ENCODE data around the gene CRYBG1. TPM values are rescaled to one million over a fixed set of nuclear protein-coding genes. Genes with fewer than 3 reads are reported as not detected.
A peak's percentile ranks its signal among the peaks of the same experiment; 100 is the strongest.

The CRYBG1 gene
- total RNA-seq, 5 donors from 2014 or later (not counting 1 experiment from before 2014, with no cell fraction given): 26.4 to 50.1 (median 38.0) TPM

DNA sequence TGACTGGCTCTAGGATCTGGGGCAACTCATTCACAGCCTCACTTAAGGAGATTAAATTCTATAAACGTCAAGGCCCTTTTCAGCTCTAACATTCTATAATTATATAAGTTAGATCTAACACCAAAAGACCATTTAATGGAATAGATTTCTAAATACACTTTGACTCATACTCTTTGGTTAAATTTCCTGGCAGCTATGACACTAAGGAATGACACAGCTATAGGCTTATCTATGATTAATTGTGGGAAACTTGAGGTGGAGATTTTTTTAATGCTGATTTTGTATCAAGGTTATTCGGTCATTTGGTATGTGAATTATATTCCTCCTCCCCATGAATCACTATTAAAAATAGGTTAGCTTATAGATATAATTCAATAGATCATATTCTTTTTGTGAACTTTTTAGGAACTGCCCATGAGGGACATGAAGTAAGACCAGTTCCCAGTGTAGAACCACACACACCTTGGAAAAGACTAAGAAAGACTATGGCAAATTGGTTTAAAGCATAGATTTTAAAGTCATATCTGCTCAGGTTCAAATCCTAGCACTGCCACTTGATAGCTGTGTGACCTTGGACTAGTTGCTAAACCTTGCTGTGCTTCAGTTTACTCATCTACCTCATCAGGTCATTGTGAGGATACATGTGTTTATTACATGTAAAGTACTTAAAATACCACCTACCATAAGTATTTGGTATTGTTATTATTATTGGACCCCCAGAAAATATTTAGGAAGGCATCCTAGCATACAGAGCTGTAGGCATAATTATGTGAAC, 116.0 kb downstream of the CRYBG1 start:
- peaks cover 0 to 3% of the 10 kb centered on the region in 2 experiments for H3K4me1 ChIP-seq (ENCODE audit: control insufficient read depth in 1 of 2, extremely low read depth in 1 of 2, insufficient read depth in 2 of 2, low read length in 2 of 2)
- no peaks in the 10 kb centered on the region for H3K9me3 ChIP-seq
- H3K4me3 Mint-ChIP-seq: no peak overlapping the region
- no peaks in the 10 kb centered on the region for H3K36me3 Mint-ChIP-seq
- H3K9me3 Mint-ChIP-seq: no peaks in the 10 kb centered on the region
- H3K4me3 ChIP-seq (ENCODE audit: control insufficient read depth in 1 of 2, extremely low read depth in 1 of 2, low read length in 1 of 2): no peak overlapping the region
- H3K36me3 ChIP-seq (ENCODE audit: control insufficient read depth in 2 of 2, extremely low read depth in 1 of 2, insufficient read depth in 1 of 2, low read length in 1 of 2): no peaks in the 10 kb centered on the region
- DNase-seq (no peak), ATAC-seq (replicated peaks in 1 of 4) (no peak)
- ChIA-PET POLR2A (no interaction called here), CTCF (interaction anchor here in 1 of 2 donors (1.5 kb wide), 1 partner anchor 33 kb away, joined by 4 read pairs; no protein-coding TSS in a partner anchor)
- no peaks in the 10 kb centered on the region for H3K27me3 Mint-ChIP-seq
- peaks cover 8 to 15% (median 10%) of the 10 kb centered on the region in 3 donors for H3K4me1 Mint-ChIP-seq
- H3K27me3 ChIP-seq (replicated peaks in 1 of 2; ENCODE audit: control insufficient read depth in 2 of 2, extremely low read depth in 1 of 2, insufficient read depth in 2 of 2, low read length in 1 of 2): no peaks in the 10 kb centered on the region
- WGBS (ENCODE audit: insufficient coverage): no CpG with 5 or more reads among the region's 2 CpGs
- no peak overlapping the region for H3K27ac Mint-ChIP-seq
- H3K27ac ChIP-seq (ENCODE audit: low read length): no peak overlapping the region

- H3K27ac Mint-ChIP-seq: no peak overlapping the region
- WGBS (ENCODE audit: insufficient coverage): 0% methylated on average over 1 of the region's 3 CpGs
- Histone ChIP-seq H3K27me3 (replicated peaks in 1 of 2; ENCODE audit: control insufficient read depth in 2 of 2, extremely low read depth in 1 of 2, insufficient read depth in 2 of 2, low read length in 1 of 2) (no peaks in the 10 kb centered on the region), H3K27ac (ENCODE audit: low read length) (no peak overlapping the region), H3K4me1 (ENCODE audit: control insufficient read depth in 1 of 2, extremely low read depth in 1 of 2, insufficient read depth in 2 of 2, low read length in 2 of 2) (peaks cover 0 to 3% of the 10 kb centered on the region in 2 experiments), H3K4me3 (ENCODE audit: control insufficient read depth in 1 of 2, extremely low read depth in 1 of 2, low read length in 1 of 2) (no peak overlapping the region), H3K36me3 (ENCODE audit: control insufficient read depth in 2 of 2, extremely low read depth in 1 of 2, insufficient read depth in 1 of 2, low read length in 1 of 2) (no peaks in the 10 kb centered on the region), H3K9me3 (no peaks in the 10 kb centered on the region)
- H3K36me3 Mint-ChIP-seq: no peaks in the 10 kb centered on the region
- H3K4me3 Mint-ChIP-seq: no peak overlapping the region
- CTCF ChIA-PET: no interaction called here
- DNase-seq (no peak), ATAC-seq (replicated peaks in 1 of 4) (no peak)
- no peaks in the 10 kb centered on the region for H3K9me3 Mint-ChIP-seq
- H3K4me1 Mint-ChIP-seq: peaks cover 8 to 15% (median 10%) of the 10 kb centered on the region in 3 donors
- H3K27me3 Mint-ChIP-seq: no peaks in the 10 kb centered on the region
- POLR2A ChIA-PET: no interaction called here
Observed at GRCh38 chr6:106477146-106477545, 116.6 kb downstream of the CRYBG1 start.

GRCh38 chr6:106477790-106478189, 117.3 kb downstream of the CRYBG1 start:
- DNase-seq (peak in 3 of 35 experiments; percentile 1 to 24 (median 6)), ATAC-seq (replicated peaks in 1 of 4) (no peak)
- no peaks in the 10 kb centered on the region for H3K27me3 Mint-ChIP-seq
- no peaks in the 10 kb centered on the region for H3K9me3 ChIP-seq
- H3K4me1 ChIP-seq (ENCODE audit: control insufficient read depth in 1 of 2, extremely low read depth in 1 of 2, insufficient read depth in 2 of 2, low read length in 2 of 2): peaks cover 0 to 3% of the 10 kb centered on the region in 2 experiments
- no peaks in the 10 kb centered on the region for H3K36me3 ChIP-seq (ENCODE audit: control insufficient read depth in 2 of 2, extremely low read depth in 1 of 2, insufficient read depth in 1 of 2, low read length in 1 of 2)
- H3K27me3 ChIP-seq (replicated peaks in 1 of 2; ENCODE audit: control insufficient read depth in 2 of 2, extremely low read depth in 1 of 2, insufficient read depth in 2 of 2, low read length in 1 of 2): no peaks in the 10 kb centered on the region
- no peaks in the 10 kb centered on the region for H3K36me3 Mint-ChIP-seq
- H3K4me3 ChIP-seq (ENCODE audit: control insufficient read depth in 1 of 2, extremely low read depth in 1 of 2, low read length in 1 of 2): no peak overlapping the region
- CTCF ChIA-PET: no interaction called here
- H3K9me3 Mint-ChIP-seq: no peaks in the 10 kb centered on the region
- POLR2A ChIA-PET: no interaction called here
- H3K4me3 Mint-ChIP-seq: no peak overlapping the region
- H3K4me1 Mint-ChIP-seq: peaks cover 8 to 15% (median 10%) of the 10 kb centered on the region in 3 donors
- H3K27ac Mint-ChIP-seq: no peak overlapping the region
- no peak overlapping the region for H3K27ac ChIP-seq (ENCODE audit: low read length)
- WGBS (ENCODE audit: insufficient coverage): 32% methylated on average over 3 of the region's 6 CpGs

GRCh38 chr6:106486236-106486635, 125.7 kb downstream of the CRYBG1 start:
- POLR2A ChIA-PET: no interaction called here
- Histone ChIP-seq H3K27me3 (replicated peaks in 1 of 2; ENCODE audit: control insufficient read depth in 2 of 2, extremely low read depth in 1 of 2, insufficient read depth in 2 of 2, low read length in 1 of 2) (peaks cover 0 to 6% of the 10 kb centered on the region in 2 experiments), H3K9me3 (no peaks in the 10 kb centered on the region), H3K4me3 (ENCODE audit: control insufficient read depth in 1 of 2, extremely low read depth in 1 of 2, low read length in 1 of 2) (no peak overlapping the region), H3K36me3 (ENCODE audit: control insufficient read depth in 2 of 2, extremely low read depth in 1 of 2, insufficient read depth in 1 of 2, low read length in 1 of 2) (no peaks in the 10 kb centered on the region), H3K4me1 (ENCODE audit: control insufficient read depth in 1 of 2, extremely low read depth in 1 of 2, insufficient read depth in 2 of 2, low read length in 2 of 2) (no peaks in the 10 kb centered on the region), H3K27ac (ENCODE audit: low read length) (no peak overlapping the region)
- H3K4me1 Mint-ChIP-seq: no peaks in the 10 kb centered on the region
- no peak for DNase-seq
- no peaks in the 10 kb centered on the region for H3K9me3 Mint-ChIP-seq
- no peak overlapping the region for H3K27ac Mint-ChIP-seq
- H3K4me3 Mint-ChIP-seq: no peak overlapping the region
- no peaks in the 10 kb centered on the region for H3K27me3 Mint-ChIP-seq
- no peak for ATAC-seq (replicated peaks in 1 of 4)
- no peaks in the 10 kb centered on the region for H3K36me3 Mint-ChIP-seq
- CTCF ChIA-PET: no interaction called here
- no CpG with 5 or more reads among the region's 1 CpG for WGBS (ENCODE audit: insufficient coverage)

- Histone ChIP-seq H3K27ac (ENCODE audit: low read length) (no peak overlapping the region), H3K4me3 (ENCODE audit: control insufficient read depth in 1 of 2, extremely low read depth in 1 of 2, low read length in 1 of 2) (no peak overlapping the region), H3K9me3 (no peaks in the 10 kb centered on the region), H3K4me1 (ENCODE audit: control insufficient read depth in 1 of 2, extremely low read depth in 1 of 2, insufficient read depth in 2 of 2, low read length in 2 of 2) (no peaks in the 10 kb centered on the region), H3K36me3 (ENCODE audit: control insufficient read depth in 2 of 2, extremely low read depth in 1 of 2, insufficient read depth in 1 of 2, low read length in 1 of 2) (no peaks in the 10 kb centered on the region), H3K27me3 (replicated peaks in 1 of 2; ENCODE audit: control insufficient read depth in 2 of 2, extremely low read depth in 1 of 2, insufficient read depth in 2 of 2, low read length in 1 of 2) (peaks cover 0 to 6% of the 10 kb centered on the region in 2 experiments)
- ChIA-PET POLR2A (no interaction called here), CTCF (no interaction called here)
- Mint-ChIP-seq H3K4me3 (no peak overlapping the region), H3K27me3 (peaks cover 0 to 6% of the 10 kb centered on the region in 2 donors), H3K4me1 (no peaks in the 10 kb centered on the region), H3K27ac (no peak overlapping the region), H3K36me3 (no peaks in the 10 kb centered on the region), H3K9me3 (no peaks in the 10 kb centered on the region)
- 64% methylated on average over 2 of the region's 4 CpGs for WGBS (ENCODE audit: insufficient coverage)
- no peak for DNase-seq
- no peak for ATAC-seq (replicated peaks in 1 of 4)
Observed at GRCh38 chr6:106488494-106489370, 128.2 kb downstream of the CRYBG1 start.

DNA sequence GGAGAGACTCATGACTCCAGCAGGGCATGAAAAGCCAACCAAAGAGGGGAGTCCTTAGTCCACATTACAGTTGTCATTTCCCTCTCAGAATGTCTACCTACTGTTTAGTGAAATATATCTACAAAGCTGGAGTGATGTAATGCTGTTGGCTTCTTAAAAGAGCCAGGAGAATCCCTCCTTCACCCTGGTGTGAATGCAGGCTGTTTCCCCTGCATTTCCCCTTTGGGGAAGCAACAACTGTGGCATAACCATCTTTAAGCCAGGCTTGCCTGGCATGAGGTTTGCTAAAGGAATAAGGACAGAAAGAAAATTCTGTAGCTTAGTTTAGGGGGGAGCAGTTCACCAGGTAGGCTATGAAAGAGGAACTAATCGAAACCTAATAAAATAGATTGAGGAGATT, 129.5 kb downstream of the CRYBG1 start:
- H3K27ac Mint-ChIP-seq: no peak overlapping the region
- no peaks in the 10 kb centered on the region for H3K36me3 Mint-ChIP-seq
- no peak for DNase-seq
- no peaks in the 10 kb centered on the region for H3K9me3 ChIP-seq
- no peaks in the 10 kb centered on the region for H3K36me3 ChIP-seq (ENCODE audit: control insufficient read depth in 2 of 2, extremely low read depth in 1 of 2, insufficient read depth in 1 of 2, low read length in 1 of 2)
- peaks cover 0 to 6% of the 10 kb centered on the region in 2 donors for H3K27me3 Mint-ChIP-seq
- no peak overlapping the region for H3K27ac ChIP-seq (ENCODE audit: low read length)
- H3K4me3 ChIP-seq (ENCODE audit: control insufficient read depth in 1 of 2, extremely low read depth in 1 of 2, low read length in 1 of 2): no peak overlapping the region
- H3K4me3 Mint-ChIP-seq: no peak overlapping the region
- peaks cover 0 to 6% of the 10 kb centered on the region in 2 experiments for H3K27me3 ChIP-seq (replicated peaks in 1 of 2; ENCODE audit: control insufficient read depth in 2 of 2, extremely low read depth in 1 of 2, insufficient read depth in 2 of 2, low read length in 1 of 2)
- H3K4me1 Mint-ChIP-seq: peaks cover 0 to 4% (median 3%) of the 10 kb centered on the region in 3 donors
- no peak for ATAC-seq (replicated peaks in 1 of 4)
- POLR2A ChIA-PET: interaction anchor here in 1 of 2 donors (0.5 kb wide), 1 partner anchor 16 kb away, joined by 9 read pairs; no protein-coding TSS in a partner anchor
- no peaks in the 10 kb centered on the region for H3K9me3 Mint-ChIP-seq
- CTCF ChIA-PET: interaction anchor here in 1 of 2 donors (0.6 kb wide), 1 partner anchor 51 kb away, joined by 3 read pairs; no protein-coding TSS in a partner anchor
- H3K4me1 ChIP-seq (ENCODE audit: control insufficient read depth in 1 of 2, extremely low read depth in 1 of 2, insufficient read depth in 2 of 2, low read length in 2 of 2): peaks cover 0 to 1% of the 10 kb centered on the region in 2 experiments
- no CpG with 5 or more reads among the region's 1 CpG for WGBS (ENCODE audit: insufficient coverage)
